SHP77 (cell line): Measurements from ENCODE around the gene PIGK.

Experiments
- DNase-seq, 2 experiments: peaks; one replicate each; lab custom pipeline; 2025; lab: John Stamatoyannopoulos, UW

PIGK gene

GRCh38 chr1:77096496-77097255, 122.6 kb downstream of the PIGK start:
- no peak for DNase-seq

- DNase-seq, result peak in 1 of 2 experiments; percentile 5
These were observed 124.0 kb downstream of the PIGK start for GRCh38 chr1:77095236-77095635.

- no peak for DNase-seq
These were observed 129.5 kb downstream of the PIGK start for GRCh38 chr1:77089756-77090155.

- no peak for DNase-seq
These were observed 134.1 kb downstream of the PIGK start for GRCh38 chr1:77085109-77085508.

- DNase-seq, result no peak
These were observed 134.8 kb downstream of the PIGK start for GRCh38 chr1:77084457-77084856.

GRCh38 chr1:77081834-77082233, 137.4 kb downstream of the PIGK start:
- no peak for DNase-seq

- DNase-seq, result no peak
These were observed 142.5 kb downstream of the PIGK start for GRCh38 chr1:77076759-77077158.

GRCh38 chr1:77068013-77068412, 151.2 kb downstream of the PIGK start:
- peak in 1 of 2 experiments; percentile 36 for DNase-seq

GRCh38 chr1:77065693-77066342, 153.4 kb downstream of the PIGK start:
- DNase-seq, result peak in 1 of 2 experiments; percentile 2

GRCh38 chr1:77064246-77064645, 155.0 kb downstream of the PIGK start:
- no peak for DNase-seq

GRCh38 chr1:77063118-77063517, 156.1 kb downstream of the PIGK start:
- DNase-seq, result no peak

- DNase-seq, result no peak
These were observed 158.1 kb downstream of the PIGK start for GRCh38 chr1:77061162-77061561.

- no peak for DNase-seq
These were observed 159.2 kb downstream of the PIGK start for GRCh38 chr1:77060000-77060399.

GRCh38 chr1:77057994-77058585, 161.1 kb downstream of the PIGK start:
- DNase-seq, result no peak

- DNase-seq, result no peak
These were observed 162.7 kb downstream of the PIGK start for GRCh38 chr1:77056525-77056924.

- no peak for DNase-seq
These were observed 167.8 kb downstream of the PIGK start for GRCh38 chr1:77051425-77051824.

GRCh38 chr1:77048615-77049005, 170.6 kb downstream of the PIGK start:
- DNase-seq, result no peak

- DNase-seq, result no peak
These were observed 171.1 kb downstream of the PIGK start for GRCh38 chr1:77047978-77048614.

- no peak for DNase-seq
These were observed 171.7 kb downstream of the PIGK start for GRCh38 chr1:77047575-77047974.

- DNase-seq, result no peak
These were observed 174.9 kb downstream of the PIGK start for GRCh38 chr1:77044133-77044849.

- DNase-seq, result no peak
These were observed 178.4 kb downstream of the PIGK start for GRCh38 chr1:77040826-77041225.

GRCh38 chr1:77039739-77040138, 179.5 kb downstream of the PIGK start:
- no peak for DNase-seq
